Renal pelvis (tissue), 3 donors: ENCODE results near the gene NIN. TPM values are rescaled to one million over a fixed set of nuclear protein-coding genes. Genes with fewer than 3 reads are reported as not detected.

Source experiments
- polyA plus RNA-seq, 3 donors: library from polyadenylated mRNA; unstranded; fragments of 120-200 nt; gene quantifications; one replicate each; pipeline ENCODE4 v1.2.1, GENCODE V29; 2013; ENCODE audit not compliant: insufficient read length in 3 of 3

The NIN gene
- polyA plus RNA-seq, 3 donors = 28.5 to 38.2 (median 38.1) TPM

Other genes starting within 250 kb of the NIN start
- gene SAV1, start 162.9 kb downstream of the NIN start, polyA plus RNA-seq = 10 to 100 TPM; 32.0 to 36.1 (median 34.3) TPM
- gene ABHD12B, start 40.9 kb upstream of the NIN start, polyA plus RNA-seq = 1 to 10 TPM in 2 of 3 donors, under 1 TPM in 1; 0.57 to 1.7 (median 1.2) TPM
- gene PYGL, start 113.3 kb upstream of the NIN start, polyA plus RNA-seq = 10 to 100 TPM; 18.1 to 21.5 (median 19.8) TPM